Activated CD8-positive, alpha-beta memory T cell treated with anti-CD3 and anti-CD28 coated beads for 48 hours (primary cell): ENCODE results near the gene EPHB2.

Source experiments
- DNase-seq, 3 experiments: peaks; one replicate each; pipeline ENCODE4 v3.0.0-alpha.2; 2020; ENCODE audit warnings: low read depth in 2 of 3, low spot score in 2 of 3

The EPHB2 gene

GRCh38 chr1:22721122-22721873, 10.7 kb downstream of the EPHB2 start:
- DNase-seq: no peak

- no peak for DNase-seq
Measured at GRCh38 chr1:22722901-22723550, 12.4 kb downstream of the EPHB2 start.

DNA sequence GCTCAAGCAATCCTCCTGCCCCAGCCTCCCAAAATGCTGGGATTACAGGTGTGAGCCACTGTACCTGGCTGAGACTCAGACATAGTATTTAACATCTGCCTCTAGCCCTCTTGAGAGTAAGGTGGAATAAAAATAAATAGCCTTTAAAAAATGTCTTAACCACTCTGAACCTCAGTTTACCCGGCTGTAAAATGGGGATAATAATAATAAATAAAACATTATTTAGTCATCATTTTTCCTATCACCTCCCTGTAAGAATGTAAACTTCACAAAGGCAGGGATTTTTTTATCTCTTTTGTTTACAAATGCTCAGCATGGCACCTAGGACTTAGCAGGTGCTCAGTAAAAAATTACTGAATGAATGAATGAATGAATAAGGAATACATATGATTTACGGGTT, 17.2 kb downstream of the EPHB2 start:
- no peak for DNase-seq

- DNase-seq: no peak
Measured at GRCh38 chr1:22728751-22729399, 18.2 kb downstream of the EPHB2 start.

GRCh38 chr1:22729400-22729773, 18.7 kb downstream of the EPHB2 start:
- DNase-seq: no peak

GRCh38 chr1:22729912-22730311, 19.3 kb downstream of the EPHB2 start:
- DNase-seq: no peak

- DNase-seq: no peak
Measured at GRCh38 chr1:22731924-22732720, 21.5 kb downstream of the EPHB2 start.

DNA sequence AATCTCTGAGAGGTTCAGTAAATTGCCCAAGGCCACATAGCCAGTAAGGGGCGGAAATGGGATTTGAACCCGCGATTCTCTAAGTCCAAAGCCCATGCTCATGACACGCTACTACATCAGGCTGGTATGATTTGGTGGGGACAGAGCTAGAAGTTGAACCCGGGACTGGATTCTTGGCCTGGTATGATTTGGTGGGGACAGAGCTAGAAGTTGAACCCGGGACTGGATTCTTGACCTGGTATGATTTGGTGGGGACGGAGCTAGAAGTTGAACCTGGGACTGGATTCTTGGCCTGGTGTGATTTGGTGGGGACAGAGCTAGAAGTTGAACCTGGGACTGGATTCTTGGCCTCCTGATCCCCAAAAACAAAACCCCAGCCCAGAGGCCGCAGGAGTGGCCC, 23.0 kb downstream of the EPHB2 start:
- DNase-seq: no peak

DNA sequence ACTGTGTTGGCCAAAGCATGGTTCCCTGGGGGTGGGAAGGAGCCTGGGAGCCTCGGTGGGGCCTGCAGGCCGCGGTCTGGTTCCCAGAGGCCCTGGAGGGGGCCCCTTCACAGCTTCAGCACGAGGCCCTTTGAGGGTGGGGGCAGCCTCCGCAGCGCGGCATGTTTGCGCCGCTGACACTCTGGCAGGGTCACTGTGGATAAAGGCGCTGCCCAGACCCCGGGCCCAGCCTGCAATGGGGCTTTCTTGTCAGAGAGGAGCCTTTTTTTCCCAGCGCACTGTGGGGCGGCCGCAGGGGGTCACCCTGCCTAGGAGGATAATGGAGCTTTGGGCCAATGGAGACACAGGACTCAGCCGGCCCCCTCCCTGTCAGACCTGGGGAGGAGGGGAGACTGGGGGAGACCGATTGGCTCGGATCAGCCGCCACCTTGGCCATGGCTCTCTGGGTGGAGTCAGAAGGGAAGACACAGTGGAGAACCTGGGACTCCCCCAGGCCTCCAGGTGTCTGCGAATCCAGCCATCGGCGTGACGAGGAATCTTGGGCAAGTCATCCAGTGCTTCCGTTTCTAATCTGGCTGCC, 26.0 kb downstream of the EPHB2 start:
- no peak for DNase-seq

- no peak for DNase-seq
Measured at GRCh38 chr1:22737374-22738068, 26.9 kb downstream of the EPHB2 start.

DNA sequence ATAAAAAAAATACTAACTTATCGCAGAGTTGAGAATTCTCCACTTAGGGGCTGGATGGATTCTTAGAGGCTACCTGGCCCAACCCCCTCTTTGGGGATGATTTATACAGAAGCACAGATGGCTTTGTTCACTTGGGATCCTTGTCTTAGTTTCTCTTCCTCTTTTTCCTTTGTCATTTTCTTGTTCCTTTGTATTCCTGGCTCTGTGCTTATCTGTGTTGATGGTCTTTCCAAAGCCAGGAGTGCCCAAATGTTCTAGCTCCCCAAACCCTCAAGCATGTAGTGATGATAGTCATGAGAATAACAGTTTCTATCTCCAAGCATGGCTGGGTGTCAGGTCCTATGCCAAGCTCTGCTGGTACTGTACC, 27.4 kb downstream of the EPHB2 start:
- DNase-seq: no peak

GRCh38 chr1:22738522-22738921, 27.9 kb downstream of the EPHB2 start:
- DNase-seq: no peak

GRCh38 chr1:22739648-22740385, 29.2 kb downstream of the EPHB2 start:
- no peak for DNase-seq

- DNase-seq: no peak
Measured at GRCh38 chr1:22741118-22741517, 30.5 kb downstream of the EPHB2 start.

- DNase-seq: no peak
Measured at GRCh38 chr1:22745669-22746585, 35.3 kb downstream of the EPHB2 start.

GRCh38 chr1:22747021-22747734, 36.5 kb downstream of the EPHB2 start:
- no peak for DNase-seq

GRCh38 chr1:22747735-22748073, 37.1 kb downstream of the EPHB2 start:
- DNase-seq: no peak

GRCh38 chr1:22749503-22749902, 38.9 kb downstream of the EPHB2 start:
- DNase-seq: no peak
